ENCODE measurements around the gene ANKRD7. TPM values are rescaled to one million over a fixed set of nuclear protein-coding genes. Genes with fewer than 3 reads are reported as not detected.

ANKRD7 gene
- polyA plus RNA-seq, 3 donors, result not detected

- Histone ChIP-seq H3K4me3 (replicated peaks in 1 of 3; ENCODE audit: low read depth in 2 of 3, low read length in 3 of 3) (no peak overlapping the region), H2AFZ (ENCODE audit: insufficient read depth, low read depth, low read length, poor library complexity, severe bottlenecking) (no peak overlapping the region), H3K79me2 (ENCODE audit: insufficient read depth, low read length) (no peaks in the 10 kb centered on the region), H3K4me1 (ENCODE audit: control insufficient read depth in 1 of 2, insufficient read depth in 2 of 2, low read length in 2 of 2) (peaks cover 10 to 15% of the 10 kb centered on the region in 2 donors), H3K9ac (ENCODE audit: insufficient read depth, low read length, poor library complexity, severe bottlenecking) (no peak overlapping the region), H3K27me3 (ENCODE audit: control insufficient read depth in 2 of 2, insufficient read depth in 2 of 2, low read length in 2 of 2) (peaks cover 90 to 95% of the 10 kb centered on the region in 2 donors), H3K4me2 (replicated peaks; ENCODE audit: extremely low read depth, low read length, poor library complexity, severe bottlenecking) (no peak overlapping the region), H3K9me3 (replicated peaks in 1 of 2; ENCODE audit: control insufficient read depth in 1 of 2, insufficient read depth in 1 of 2, low read length in 2 of 2) (peaks cover 8 to 37% of the 10 kb centered on the region in 2 donors), H4K20me1 (ENCODE audit: insufficient read depth, low read length) (peaks cover 11% of the 10 kb centered on the region), H3K27ac (ENCODE audit: low read depth in 1 of 2, low read length in 2 of 2) (no peak overlapping the region), H3K36me3 (replicated peaks in 1 of 2; ENCODE audit: control insufficient read depth in 1 of 2, insufficient read depth in 2 of 2, low read length in 2 of 2) (peaks cover 0 to under 1% of the 10 kb centered on the region in 2 donors)
- no peak for DNase-seq
- Mint-ChIP-seq H3K4me3 (peak overlapping the region in 1 of 2 donors; percentile 71), H3K36me3 (peaks cover 4 to 8% of the 10 kb centered on the region in 2 donors), H3K27me3 (ENCODE audit: low read depth in 3 of 3) (peaks cover 86 to 90% (median 89%) of the 10 kb centered on the region in 3 donors), H3K4me1 (peaks cover 17% of the 10 kb centered on the region), H3K9me3 (peaks cover 5 to 29% (median 23%) of the 10 kb centered on the region in 7 donors), H3K27ac (no peak overlapping the region)
- TF ChIP-seq CTCF (IDR thresholded peaks at IDR 0.05), result no peak
- intact Hi-C loops (cut with micrococcal nuclease), result no loop called here
Measured at GRCh38 chr7:118285358-118285757, 60.9 kb downstream of the ANKRD7 start.

GRCh38 chr7:118286131-118286530 lies 61.6 kb downstream of the ANKRD7 start:
- Histone ChIP-seq H3K36me3 (replicated peaks in 1 of 2; ENCODE audit: control insufficient read depth in 1 of 2, insufficient read depth in 2 of 2, low read length in 2 of 2) (peaks cover 0 to 8% of the 10 kb centered on the region in 2 donors), H4K20me1 (ENCODE audit: insufficient read depth, low read length) (peaks cover 11% of the 10 kb centered on the region), H3K9me3 (replicated peaks in 1 of 2; ENCODE audit: control insufficient read depth in 1 of 2, insufficient read depth in 1 of 2, low read length in 2 of 2) (peaks cover 16 to 45% of the 10 kb centered on the region in 2 donors), H2AFZ (ENCODE audit: insufficient read depth, low read depth, low read length, poor library complexity, severe bottlenecking) (no peak overlapping the region), H3K4me1 (ENCODE audit: control insufficient read depth in 1 of 2, insufficient read depth in 2 of 2, low read length in 2 of 2) (peaks cover 10 to 15% of the 10 kb centered on the region in 2 donors), H3K4me3 (replicated peaks in 1 of 3; ENCODE audit: low read depth in 2 of 3, low read length in 3 of 3) (no peak overlapping the region), H3K9ac (ENCODE audit: insufficient read depth, low read length, poor library complexity, severe bottlenecking) (no peak overlapping the region), H3K27ac (ENCODE audit: low read depth in 1 of 2, low read length in 2 of 2) (no peak overlapping the region), H3K79me2 (ENCODE audit: insufficient read depth, low read length) (no peaks in the 10 kb centered on the region), H3K27me3 (ENCODE audit: control insufficient read depth in 2 of 2, insufficient read depth in 2 of 2, low read length in 2 of 2) (peaks cover 90 to 95% of the 10 kb centered on the region in 2 donors), H3K4me2 (replicated peaks; ENCODE audit: extremely low read depth, low read length, poor library complexity, severe bottlenecking) (no peak overlapping the region)
- intact Hi-C loops (cut with micrococcal nuclease), result no loop called here
- WGBS (ENCODE audit: insufficient coverage), result 92% methylated on average over 2 of the region's 2 CpGs
- DNase-seq, result peak in 1 of 3 donors; percentile 15
- H3K4me1 Mint-ChIP-seq, result peaks cover 17% of the 10 kb centered on the region
- peaks cover 86 to 90% (median 89%) of the 10 kb centered on the region in 3 donors for H3K27me3 Mint-ChIP-seq (ENCODE audit: low read depth in 3 of 3)
- peak overlapping the region in 1 of 2 donors; percentile 71 for H3K4me3 Mint-ChIP-seq
- peaks cover 6 to 8% of the 10 kb centered on the region in 2 donors for H3K36me3 Mint-ChIP-seq
- H3K9me3 Mint-ChIP-seq, result peaks cover 13 to 37% (median 30%) of the 10 kb centered on the region in 7 donors
- peak overlapping the region in 1 of 7 donors; percentile 53 for H3K27ac Mint-ChIP-seq
- no peak for TF ChIP-seq CTCF (IDR thresholded peaks at IDR 0.05)

Data from CD14-positive monocyte (primary cell).